HG02610 (cell line): ENCODE measurements around the gene CRK.
A peak's percentile ranks its signal among the peaks of the same experiment; 100 is the strongest.

ENCODE experiments used
- ATAC-seq: cut with Tn5 transposase; IDR thresholded peaks from one replicate; pipeline ENCODE4 v1.9.1; 2021; ENCODE audit warnings: mild to moderate bottlenecking, moderate library complexity; ENCODE audit not compliant: unreplicated experiment

CRK gene

GRCh38 chr17:1486802-1487695, 31.0 kb upstream of the CRK start:
- ATAC-seq: no peak

GRCh38 chr17:1485423-1486376, 29.7 kb upstream of the CRK start:
- no peak for ATAC-seq

- peak; percentile 55 for ATAC-seq
Observed at GRCh38 chr17:1484676-1485422, 28.8 kb upstream of the CRK start.

GRCh38 chr17:1484060-1484535, 28.1 kb upstream of the CRK start:
- no peak for ATAC-seq

- ATAC-seq: no peak
Observed at GRCh38 chr17:1482680-1483079, 26.6 kb upstream of the CRK start.

- no peak for ATAC-seq
Observed at GRCh38 chr17:1481736-1482135, 25.7 kb upstream of the CRK start.

- no peak for ATAC-seq
Observed at GRCh38 chr17:1480747-1481465, 24.9 kb upstream of the CRK start.

GRCh38 chr17:1478418-1478817, 22.4 kb upstream of the CRK start:
- ATAC-seq: no peak

GRCh38 chr17:1475321-1475854, 19.4 kb upstream of the CRK start:
- ATAC-seq: no peak

- ATAC-seq: peak; percentile 54
Observed at GRCh38 chr17:1474402-1475189, 18.6 kb upstream of the CRK start.

GRCh38 chr17:1473841-1474240, 17.8 kb upstream of the CRK start:
- ATAC-seq: no peak

- ATAC-seq: no peak
Observed at GRCh38 chr17:1473170-1473569, 17.1 kb upstream of the CRK start.

- ATAC-seq: no peak
Observed at GRCh38 chr17:1471911-1472821, 16.1 kb upstream of the CRK start.

- no peak for ATAC-seq
Observed at GRCh38 chr17:1471490-1471889, 15.5 kb upstream of the CRK start.

GRCh38 chr17:1470755-1471462, 14.9 kb upstream of the CRK start:
- no peak for ATAC-seq

- no peak for ATAC-seq
Observed at GRCh38 chr17:1470071-1470754, 14.2 kb upstream of the CRK start.
